AG09309 (cell line): ENCODE results near the gene PAXIP1.

Experiments
- DNase-seq: peaks from one replicate; pipeline ENCODE4 v3.0.0-alpha.2; 2010; ENCODE audit warnings: low read depth
- H3K4me3 ChIP-seq: 2 replicates; pipeline ENCODE4 v1.5.1; 2011; ENCODE audit warnings: mild to moderate bottlenecking, low read depth, low read length, moderate library complexity; ENCODE audit not compliant: control insufficient read depth
- CTCF ChIP-seq: IDR thresholded peaks from 2 replicates; pipeline ENCODE4 v1.5.1; 2011; ENCODE audit warnings: mild to moderate bottlenecking, low read depth, low read length, inconsistent platforms; ENCODE audit not compliant: insufficient read depth, control insufficient read depth; ENCODE audit errors: missing control alignments

Gene PAXIP1

GRCh38 chr7:154996756-154997155, 6.2 kb downstream of the PAXIP1 start:
- DNase-seq, result no peak
- H3K4me3 ChIP-seq, result no peak overlapping the region
- TF ChIP-seq CTCF, result no peak

- no peak overlapping the region for H3K4me3 ChIP-seq
- TF ChIP-seq CTCF, result no peak
- DNase-seq, result no peak
These were observed 6.8 kb downstream of the PAXIP1 start for GRCh38 chr7:154996101-154996500.

- DNase-seq, result no peak
- H3K4me3 ChIP-seq, result no peak overlapping the region
- TF ChIP-seq CTCF, result no peak
These were observed 7.9 kb downstream of the PAXIP1 start for GRCh38 chr7:154994996-154995395.

- TF ChIP-seq CTCF, result no peak
- no peak for DNase-seq
- H3K4me3 ChIP-seq, result no peak overlapping the region
These were observed 11.9 kb downstream of the PAXIP1 start for GRCh38 chr7:154990964-154991540.

- TF ChIP-seq CTCF, result no peak
- DNase-seq, result no peak
- no peak overlapping the region for H3K4me3 ChIP-seq
These were observed 15.4 kb downstream of the PAXIP1 start for GRCh38 chr7:154987571-154987970.

GRCh38 chr7:154986200-154986945, 16.6 kb downstream of the PAXIP1 start:
- no peak overlapping the region for H3K4me3 ChIP-seq
- no peak for DNase-seq
- no peak for TF ChIP-seq CTCF
